ENCODE results near the gene NMRK2.
"Not testable (repeated sequence)": the region's sequence is repeated elsewhere in the genome, so short reads cannot be mapped to it uniquely, and the experiment has no call there.

NMRK2 gene

DNA sequence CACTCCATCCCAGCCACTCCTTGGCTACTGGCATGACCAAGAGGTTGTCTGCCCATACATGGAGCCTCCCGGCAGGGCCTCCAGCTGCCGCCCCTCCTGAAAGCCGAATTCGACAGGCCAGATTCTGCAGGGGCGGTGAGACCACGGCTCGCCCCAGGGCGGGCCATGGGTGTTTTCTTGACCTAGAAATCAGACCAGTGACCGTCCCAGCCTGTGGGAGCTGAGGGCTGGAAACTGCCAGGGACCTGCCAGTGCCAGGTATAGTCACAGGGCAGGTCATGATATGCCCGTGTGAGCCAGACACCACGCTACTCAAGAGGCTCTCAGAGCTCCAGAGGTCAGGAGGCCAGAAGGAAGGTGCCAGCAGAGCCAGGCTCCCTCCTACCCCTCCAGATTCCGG lies 21.2 kb downstream of the NMRK2 start:
- H3K27ac ChIP-seq: no peak overlapping the region
- TF ChIP-seq, protein P1, sequence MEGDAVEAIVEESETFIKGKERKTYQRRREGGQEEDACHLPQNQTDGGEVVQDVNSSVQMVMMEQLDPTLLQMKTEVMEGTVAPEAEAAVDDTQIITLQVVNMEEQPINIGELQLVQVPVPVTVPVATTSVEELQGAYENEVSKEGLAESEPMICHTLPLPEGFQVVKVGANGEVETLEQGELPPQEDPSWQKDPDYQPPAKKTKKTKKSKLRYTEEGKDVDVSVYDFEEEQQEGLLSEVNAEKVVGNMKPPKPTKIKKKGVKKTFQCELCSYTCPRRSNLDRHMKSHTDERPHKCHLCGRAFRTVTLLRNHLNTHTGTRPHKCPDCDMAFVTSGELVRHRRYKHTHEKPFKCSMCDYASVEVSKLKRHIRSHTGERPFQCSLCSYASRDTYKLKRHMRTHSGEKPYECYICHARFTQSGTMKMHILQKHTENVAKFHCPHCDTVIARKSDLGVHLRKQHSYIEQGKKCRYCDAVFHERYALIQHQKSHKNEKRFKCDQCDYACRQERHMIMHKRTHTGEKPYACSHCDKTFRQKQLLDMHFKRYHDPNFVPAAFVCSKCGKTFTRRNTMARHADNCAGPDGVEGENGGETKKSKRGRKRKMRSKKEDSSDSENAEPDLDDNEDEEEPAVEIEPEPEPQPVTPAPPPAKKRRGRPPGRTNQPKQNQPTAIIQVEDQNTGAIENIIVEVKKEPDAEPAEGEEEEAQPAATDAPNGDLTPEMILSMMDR (conservative IDR thresholded peaks at IDR 0.05): no peak

DNA sequence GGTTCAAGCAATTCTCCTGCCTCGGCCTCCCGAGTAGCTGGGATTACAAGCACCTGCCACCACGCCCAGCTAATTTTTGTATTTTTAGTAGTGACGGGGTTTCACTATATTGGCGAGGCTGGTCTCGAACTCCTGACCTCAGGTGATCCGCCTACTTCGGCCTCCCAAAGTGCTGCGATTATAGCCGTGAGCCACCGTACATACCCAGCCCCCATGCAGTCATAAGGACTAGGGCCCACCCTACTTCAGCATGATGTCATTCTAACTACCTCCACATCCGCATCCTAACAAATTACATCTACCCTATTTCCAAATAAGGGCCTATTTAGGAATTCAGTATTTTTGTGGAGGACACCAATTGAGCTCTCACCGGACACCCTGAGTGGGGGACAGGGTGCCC lies 22.4 kb downstream of the NMRK2 start:
- H3K27ac ChIP-seq: not testable (repeated sequence)

DNA sequence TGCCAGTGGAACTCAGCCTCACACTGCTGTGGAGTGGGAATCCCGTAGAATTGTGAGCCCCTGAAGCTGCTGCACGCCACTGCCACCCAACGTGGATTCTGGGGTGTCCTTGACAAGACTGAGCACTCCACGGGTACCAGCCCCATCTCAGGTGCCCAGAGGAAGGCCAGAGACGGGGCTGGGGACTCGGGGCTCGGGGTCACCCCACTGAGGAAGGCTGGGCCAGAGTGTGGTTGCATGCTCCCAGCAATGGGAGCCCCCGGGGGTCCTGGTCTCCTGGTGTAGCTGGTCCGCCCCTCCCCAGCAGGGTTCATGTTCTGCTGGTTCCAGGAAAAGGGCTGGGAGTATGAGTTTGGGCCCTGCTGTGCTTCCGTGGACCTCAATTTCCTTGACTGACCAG lies 22.8 kb downstream of the NMRK2 start:
- no peak overlapping the region for H3K27ac ChIP-seq
- TF ChIP-seq, protein P1 (conservative IDR thresholded peaks at IDR 0.05): no peak

DNA sequence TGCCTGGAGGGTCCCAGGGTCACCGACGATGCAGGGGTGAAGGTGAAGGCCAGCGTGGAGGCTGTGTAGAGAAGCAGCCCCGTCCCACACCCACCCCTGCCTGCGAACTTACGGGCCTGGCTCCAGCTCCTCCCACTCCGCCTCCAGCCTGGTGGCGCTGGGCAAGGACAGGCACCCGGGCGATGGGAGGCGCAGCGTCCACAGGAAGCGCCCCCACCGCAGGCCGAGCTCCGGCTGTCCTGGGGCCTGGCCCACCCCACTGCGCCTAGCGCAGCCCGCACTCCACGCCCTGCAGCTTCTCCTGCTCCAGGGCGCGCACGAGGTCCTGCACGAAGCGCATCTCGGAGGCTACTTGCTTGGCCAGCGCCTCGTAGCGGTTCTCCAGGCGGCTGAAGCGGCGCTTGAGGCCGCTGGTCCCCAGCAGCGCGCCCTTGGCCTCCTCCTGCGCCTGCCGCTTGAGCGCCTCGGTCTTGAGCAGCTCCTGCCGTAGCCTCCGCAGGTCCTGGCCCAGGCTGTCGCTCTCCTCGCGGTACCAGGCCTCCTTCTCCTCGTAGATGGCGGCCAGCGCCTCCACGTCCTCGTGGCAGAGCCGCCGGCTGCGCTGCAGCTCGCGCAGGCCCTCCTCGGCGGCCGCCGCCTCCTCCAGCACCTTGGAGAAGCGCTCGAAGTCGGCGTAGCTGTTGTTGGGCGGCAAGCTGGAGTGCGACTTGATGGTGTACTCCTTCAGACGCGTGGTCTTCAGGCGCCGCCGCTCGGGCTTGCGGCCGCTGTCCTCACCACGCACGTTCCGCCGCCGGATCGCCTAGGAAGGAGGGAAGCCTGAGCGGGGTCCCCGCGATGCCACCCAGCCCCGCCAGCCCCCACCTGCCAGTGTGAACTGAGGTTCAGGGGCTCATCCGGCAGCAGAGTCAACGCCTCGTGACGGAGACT lies 26.2 kb downstream of the NMRK2 start:
- TF ChIP-seq, protein P1 (conservative IDR thresholded peaks at IDR 0.05): no peak
- no peak overlapping the region for H3K27ac ChIP-seq

DNA sequence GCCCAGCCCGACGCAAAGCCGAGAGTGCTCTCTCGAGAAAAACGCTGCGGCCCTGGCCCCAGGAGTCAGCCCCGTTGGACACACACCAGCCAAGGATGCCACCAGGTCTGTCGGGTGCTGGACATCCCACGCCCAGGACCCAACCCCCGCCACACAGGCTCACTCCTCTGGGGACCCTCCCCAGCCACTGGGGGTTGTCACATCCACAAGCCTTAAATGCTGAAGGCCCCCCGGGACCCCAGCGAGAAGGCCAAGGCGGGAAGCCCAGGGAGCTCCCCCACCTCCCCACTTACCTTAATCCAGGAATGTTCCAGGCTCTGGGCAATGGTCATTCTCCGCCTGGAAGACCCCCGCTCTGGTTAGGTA lies 26.9 kb downstream of the NMRK2 start:
- TF ChIP-seq, protein P1 (conservative IDR thresholded peaks at IDR 0.05): no peak
- no peak overlapping the region for H3K27ac ChIP-seq

DNA sequence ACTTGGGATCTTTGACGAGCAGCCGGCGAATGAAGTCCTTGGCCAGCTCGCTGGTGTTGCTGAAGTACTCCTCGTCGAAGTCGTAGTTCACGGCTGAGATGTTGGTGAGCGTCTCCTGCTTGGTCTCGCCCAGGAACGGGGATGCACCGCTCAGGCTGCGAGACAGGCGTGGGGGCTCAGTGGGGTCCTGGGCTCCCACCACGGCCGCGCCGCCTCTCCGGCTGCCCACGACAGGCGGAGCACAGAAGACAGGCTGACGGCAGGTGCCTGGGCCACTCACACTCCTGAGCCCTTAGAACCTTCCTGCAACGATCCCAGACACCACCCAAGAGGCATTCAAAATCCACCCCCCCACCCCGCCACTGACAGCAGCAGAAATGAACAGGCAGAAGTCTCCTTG lies 28.1 kb downstream of the NMRK2 start:
- TF ChIP-seq, protein P1 (conservative IDR thresholded peaks at IDR 0.05): no peak
- H3K27ac ChIP-seq: no peak overlapping the region

DNA sequence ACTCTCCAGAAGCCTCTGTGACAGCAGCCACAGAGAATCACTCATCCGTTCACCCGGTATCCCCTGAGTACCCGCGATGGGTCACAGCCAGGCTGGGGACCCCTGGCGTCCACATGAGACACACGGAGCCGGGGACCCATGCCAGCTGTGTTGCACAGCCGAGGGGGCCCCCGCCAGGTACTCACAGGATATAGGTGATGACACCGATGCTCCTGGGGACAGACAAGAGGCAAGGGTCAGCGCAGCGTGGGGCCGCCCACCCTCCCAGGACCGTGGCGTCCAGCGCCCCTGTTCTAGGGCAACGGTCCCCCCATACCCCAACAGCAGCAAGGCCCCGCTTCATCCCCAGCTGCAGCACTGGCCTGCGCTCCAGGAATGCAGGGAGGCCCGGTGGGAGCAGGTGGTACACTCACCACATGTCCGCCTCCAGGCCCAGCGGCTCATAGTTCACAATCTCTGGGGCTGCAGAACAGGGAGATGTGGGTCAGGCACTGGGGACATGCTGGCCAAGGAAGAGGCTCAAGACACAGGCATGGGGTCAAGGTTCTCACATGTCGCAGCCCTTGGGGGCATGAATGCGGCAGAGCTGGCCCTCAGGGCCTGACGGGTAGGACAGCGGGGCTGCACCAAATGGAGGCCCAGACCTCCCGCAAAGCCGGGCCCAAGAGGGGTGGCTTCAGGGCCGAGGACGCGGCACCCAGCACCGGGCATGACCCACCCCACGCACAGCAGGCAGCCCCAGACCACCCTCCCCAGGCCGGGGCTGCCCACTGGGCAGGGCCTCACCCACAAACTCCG lies 30.8 kb downstream of the NMRK2 start:
- TF ChIP-seq, protein P1 (conservative IDR thresholded peaks at IDR 0.05): no peak
- H3K27ac ChIP-seq: no peak overlapping the region

All from VCaP (cell line).